Parathyroid adenoma (tissue), 2 donors: Measurements from ENCODE around the gene TTC9B.
"Not testable (repeated sequence)": the region's sequence is repeated elsewhere in the genome, so short reads cannot be mapped to it uniquely, and the experiment has no call there.

ENCODE experiments used
- H2AFZ ChIP-seq: fragments of 300-600 bp; sonication (generic); one replicate; pipeline ENCODE4 v1.7.0; 2017; ENCODE audit warnings: antibody characterized with exemption, mild to moderate bottlenecking
- H3K27ac ChIP-seq: fragments of 300-600 bp; sonication (generic); one replicate; pipeline ENCODE4 v1.7.0; 2017
- H3K27me3 ChIP-seq: fragments of 300-600 bp; sonication (generic); one replicate; pipeline ENCODE4 v1.7.0; 2017; ENCODE audit warnings: low read length; ENCODE audit not compliant: control insufficient read depth, insufficient read depth
- H3K36me3 ChIP-seq: fragments of 300-600 bp; sonication (generic); one replicate; pipeline ENCODE4 v1.7.0; 2017; ENCODE audit warnings: low read length; ENCODE audit not compliant: control insufficient read depth, insufficient read depth
- H3K4me1 ChIP-seq: fragments of 300-600 bp; sonication (generic); one replicate; pipeline ENCODE4 v1.7.0; 2017; ENCODE audit warnings: control low read depth
- H3K4me2 ChIP-seq: fragments of 300-600 bp; sonication (generic); one replicate; pipeline ENCODE4 v1.7.0; 2017; ENCODE audit warnings: low read length
- H3K4me3 ChIP-seq: fragments of 300-600 bp; sonication (generic); one replicate; pipeline ENCODE4 v1.7.0; 2017; ENCODE audit warnings: low read depth, low read length
- H3K79me2 ChIP-seq: fragments of 300-600 bp; sonication (generic); one replicate; pipeline ENCODE4 v1.7.0; 2017; ENCODE audit warnings: control low read depth
- H3K9ac ChIP-seq: fragments of 300-600 bp; sonication (generic); one replicate; pipeline ENCODE4 v1.7.0; 2017; ENCODE audit warnings: mild to moderate bottlenecking
- H3K9me3 ChIP-seq: fragments of 300-600 bp; sonication (generic); one replicate; pipeline ENCODE4 v1.7.0; 2017; ENCODE audit warnings: low read length; ENCODE audit not compliant: control insufficient read depth
- TF ChIP-seq, protein P1 (sequence below): fragments of 300-600 bp; sonication (generic); IDR thresholded peaks from one replicate; pipeline ENCODE4 v1.7.0; 2017; ENCODE audit warnings: antibody characterized with exemption, mild to moderate bottlenecking
- donor health status: primary hyperparathyroidism.

TTC9B gene

DNA sequence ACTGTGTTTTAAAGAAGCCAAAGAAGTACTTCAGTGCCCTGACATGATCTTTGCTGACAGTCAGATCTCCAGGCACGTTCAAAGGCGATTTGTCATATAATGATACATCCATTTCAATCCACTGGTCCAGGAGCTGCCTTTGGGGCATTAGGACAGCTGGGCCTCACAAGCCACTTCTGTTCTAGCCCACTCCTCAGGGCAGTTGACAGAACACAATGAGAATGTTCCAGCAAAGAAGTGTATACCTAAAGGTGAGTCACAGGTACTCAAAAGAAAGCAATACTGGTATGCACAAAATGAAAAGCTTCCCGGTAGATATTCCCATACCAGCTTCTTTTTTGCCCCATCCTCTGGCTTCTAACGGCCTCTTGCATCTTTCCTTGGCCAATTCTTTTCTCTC is 39.4 kb downstream of the TTC9B start:
- Histone ChIP-seq H3K36me3 (no peaks in the 10 kb centered on the region), H3K27ac (no peak overlapping the region)
- TF ChIP-seq, protein P1, sequence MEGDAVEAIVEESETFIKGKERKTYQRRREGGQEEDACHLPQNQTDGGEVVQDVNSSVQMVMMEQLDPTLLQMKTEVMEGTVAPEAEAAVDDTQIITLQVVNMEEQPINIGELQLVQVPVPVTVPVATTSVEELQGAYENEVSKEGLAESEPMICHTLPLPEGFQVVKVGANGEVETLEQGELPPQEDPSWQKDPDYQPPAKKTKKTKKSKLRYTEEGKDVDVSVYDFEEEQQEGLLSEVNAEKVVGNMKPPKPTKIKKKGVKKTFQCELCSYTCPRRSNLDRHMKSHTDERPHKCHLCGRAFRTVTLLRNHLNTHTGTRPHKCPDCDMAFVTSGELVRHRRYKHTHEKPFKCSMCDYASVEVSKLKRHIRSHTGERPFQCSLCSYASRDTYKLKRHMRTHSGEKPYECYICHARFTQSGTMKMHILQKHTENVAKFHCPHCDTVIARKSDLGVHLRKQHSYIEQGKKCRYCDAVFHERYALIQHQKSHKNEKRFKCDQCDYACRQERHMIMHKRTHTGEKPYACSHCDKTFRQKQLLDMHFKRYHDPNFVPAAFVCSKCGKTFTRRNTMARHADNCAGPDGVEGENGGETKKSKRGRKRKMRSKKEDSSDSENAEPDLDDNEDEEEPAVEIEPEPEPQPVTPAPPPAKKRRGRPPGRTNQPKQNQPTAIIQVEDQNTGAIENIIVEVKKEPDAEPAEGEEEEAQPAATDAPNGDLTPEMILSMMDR = no peak

DNA sequence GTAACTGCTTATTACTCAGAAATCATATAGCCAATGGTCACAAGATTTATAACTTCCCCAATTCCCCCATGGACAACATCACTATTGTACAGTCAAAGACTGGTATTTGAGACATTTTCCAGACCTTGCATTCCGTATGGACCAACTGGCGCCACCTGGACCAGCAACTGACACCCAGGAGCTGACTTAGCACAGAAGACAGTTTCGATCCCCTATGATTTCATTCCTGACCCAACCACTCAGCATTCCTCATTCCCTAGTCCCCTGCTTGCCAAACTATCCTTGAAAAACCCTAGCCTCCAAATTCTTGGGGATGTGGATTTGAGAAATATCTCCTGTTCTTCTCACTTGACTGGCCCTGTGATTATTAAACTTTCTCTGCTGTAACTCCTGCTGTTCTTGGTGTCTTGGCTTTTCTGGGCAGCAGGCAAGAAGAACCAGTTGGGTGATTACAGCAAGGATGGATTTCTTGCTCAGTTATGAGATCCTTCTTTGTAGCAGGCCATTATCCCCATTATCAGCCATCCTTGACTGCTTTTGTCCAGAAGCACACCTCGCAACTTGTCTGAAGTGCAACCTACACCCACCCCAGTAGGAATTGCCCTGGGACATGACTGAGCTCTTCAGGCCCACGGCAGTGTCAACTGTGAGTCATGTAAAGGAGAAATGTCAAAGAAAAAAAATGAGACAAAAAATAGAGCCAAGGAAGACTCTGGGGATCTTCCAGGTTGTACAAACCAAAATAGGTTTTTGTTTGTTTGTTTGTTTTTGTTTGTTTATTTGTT is 40.7 kb downstream of the TTC9B start:
- Histone ChIP-seq H3K27me3 (no peaks in the 10 kb centered on the region), H3K9me3 (no peaks in the 10 kb centered on the region), H2AFZ (no peak overlapping the region), H3K4me3 (no peak overlapping the region), H3K4me1 (no peaks in the 10 kb centered on the region), H3K4me2 (no peak overlapping the region), H3K36me3 (no peaks in the 10 kb centered on the region), H3K9ac (no peak overlapping the region), H3K79me2 (no peaks in the 10 kb centered on the region), H3K27ac (no peak overlapping the region)
- TF ChIP-seq, protein P1 = no peak

More for the DNA sequence above, 39.4 kb downstream of the TTC9B start:
- Histone ChIP-seq H3K9me3 (no peaks in the 10 kb centered on the region), H3K79me2 (no peaks in the 10 kb centered on the region), H3K9ac (no peak overlapping the region), H3K4me1 (no peaks in the 10 kb centered on the region), H2AFZ (no peak overlapping the region), H3K4me3 (no peak overlapping the region), H3K4me2 (no peak overlapping the region), H3K27me3 (no peaks in the 10 kb centered on the region)

DNA sequence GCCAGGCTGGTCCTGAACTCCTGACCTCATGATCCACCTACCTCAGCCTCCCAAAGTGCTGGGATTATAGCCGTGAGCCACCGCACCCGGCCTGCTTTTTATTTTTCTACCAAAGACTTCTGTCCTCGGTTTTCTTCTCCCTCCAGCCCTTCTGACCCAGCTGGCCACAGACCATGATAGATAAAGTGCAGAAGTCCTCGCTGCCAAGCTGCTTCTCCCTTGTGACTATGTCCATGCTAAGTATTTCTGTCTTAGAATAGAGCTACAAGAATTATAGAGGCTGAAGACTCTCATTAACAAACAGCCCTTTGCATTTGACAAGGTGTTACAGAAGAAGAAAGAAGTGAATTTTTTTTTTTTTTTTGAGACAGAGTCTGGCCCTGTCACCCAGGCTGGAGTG is 42.4 kb downstream of the TTC9B start:
- Histone ChIP-seq H3K4me3 (no peak overlapping the region), H3K4me2 (no peak overlapping the region), H3K27ac (no peak overlapping the region), H3K36me3 (no peaks in the 10 kb centered on the region), H2AFZ (no peak overlapping the region), H3K79me2 (no peaks in the 10 kb centered on the region), H3K9me3 (no peaks in the 10 kb centered on the region), H3K27me3 (no peaks in the 10 kb centered on the region), H3K9ac (no peak overlapping the region), H3K4me1 (no peaks in the 10 kb centered on the region)
- TF ChIP-seq, protein P1 = no peak

DNA sequence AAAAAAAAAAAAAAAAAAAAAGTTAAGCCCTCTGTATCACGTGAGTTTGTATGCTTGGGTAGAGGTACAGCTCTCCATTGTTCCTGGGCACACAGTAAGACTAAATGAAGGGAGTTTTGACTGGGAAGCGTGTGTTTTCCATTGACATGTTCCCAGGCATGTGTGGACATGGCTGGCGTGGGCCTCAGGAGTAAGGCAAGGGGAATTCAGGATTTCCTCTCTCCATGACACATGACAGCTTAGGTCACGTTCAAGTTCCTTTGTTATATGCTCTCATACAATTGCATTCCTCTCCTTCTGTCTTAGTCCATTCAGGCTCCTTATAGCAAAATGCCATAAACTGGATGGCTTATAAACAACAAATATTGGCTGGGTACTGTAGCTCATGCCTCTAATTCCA is 44.1 kb downstream of the TTC9B start:
- no peaks in the 10 kb centered on the region for H3K9me3 ChIP-seq
- no peak overlapping the region for H3K9ac ChIP-seq
- no peaks in the 10 kb centered on the region for H3K4me1 ChIP-seq
- no peaks in the 10 kb centered on the region for H3K79me2 ChIP-seq
- H3K4me2 ChIP-seq = no peak overlapping the region
- no peak overlapping the region for H2AFZ ChIP-seq
- TF ChIP-seq, protein P1 = no peak
- H3K4me3 ChIP-seq = no peak overlapping the region
- no peak overlapping the region for H3K27ac ChIP-seq
- no peaks in the 10 kb centered on the region for H3K36me3 ChIP-seq
- H3K27me3 ChIP-seq = no peaks in the 10 kb centered on the region

DNA sequence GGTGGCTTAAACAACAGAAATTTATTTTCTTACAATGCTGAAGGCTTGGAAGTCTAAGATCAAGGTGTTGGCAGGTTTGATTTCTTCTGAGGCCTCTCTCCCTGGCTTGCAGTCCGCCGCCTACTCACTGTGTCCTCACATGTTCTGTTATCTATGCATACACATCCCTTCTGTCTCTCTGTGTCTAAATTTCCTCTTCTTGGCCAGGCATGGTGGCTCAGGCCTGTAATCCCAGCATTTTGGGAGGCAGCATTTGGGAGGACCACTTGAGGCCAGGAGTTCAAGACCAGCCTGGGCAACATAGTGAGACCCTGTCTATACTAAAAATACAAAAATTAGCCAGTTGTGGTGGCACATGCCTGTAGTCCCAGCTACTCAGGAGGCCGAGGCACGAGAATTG is 46.9 kb downstream of the TTC9B start:
- not testable (repeated sequence) for H3K27me3 ChIP-seq

DNA sequence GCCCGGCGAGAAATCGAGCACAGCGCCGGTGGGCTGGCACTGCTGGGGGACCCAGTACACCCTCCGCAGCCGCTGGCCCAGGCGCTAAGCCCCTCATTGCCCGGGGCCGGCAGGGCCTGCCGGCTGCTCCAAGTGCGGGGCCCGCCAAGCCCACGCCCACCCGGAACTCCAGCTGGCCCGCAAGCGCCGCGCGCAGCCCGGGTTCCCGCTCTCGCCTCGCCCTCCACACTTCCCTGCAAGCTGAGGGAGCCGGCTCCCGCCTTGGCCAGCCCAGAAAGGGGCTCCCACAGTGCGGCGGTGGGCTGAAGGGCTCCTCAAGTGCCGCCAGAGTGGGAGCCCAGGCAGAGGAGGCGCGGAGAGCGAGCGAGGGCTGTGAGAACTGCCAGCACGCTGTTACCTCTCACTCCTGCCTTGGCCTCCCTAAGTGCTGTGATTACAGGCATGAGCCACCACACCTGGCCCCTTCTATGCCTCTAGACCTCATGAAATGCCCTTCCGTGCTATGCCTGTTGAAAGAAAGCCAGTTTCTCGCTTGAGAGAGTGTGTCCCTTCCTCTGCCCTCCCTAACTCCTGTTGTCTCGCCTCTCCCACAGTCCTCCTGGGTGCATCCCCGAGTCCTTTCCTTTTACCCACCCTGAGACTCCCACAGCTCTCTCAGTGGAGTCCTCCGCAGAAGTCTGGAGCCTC is 47.7 kb downstream of the TTC9B start:
- not testable (repeated sequence) for H3K27me3 ChIP-seq, H3K4me3 ChIP-seq, H3K9ac ChIP-seq, H3K4me1 ChIP-seq, H2AFZ ChIP-seq, H3K36me3 ChIP-seq, H3K9me3 ChIP-seq, H3K4me2 ChIP-seq, H3K79me2 ChIP-seq, H3K27ac ChIP-seq

More for the DNA sequence above, 46.9 kb downstream of the TTC9B start:
- H2AFZ ChIP-seq, H3K4me1 ChIP-seq, H3K79me2 ChIP-seq, H3K36me3 ChIP-seq, H3K9me3 ChIP-seq, H3K9ac ChIP-seq, H3K4me2 ChIP-seq, H3K4me3 ChIP-seq, H3K27ac ChIP-seq: not testable (repeated sequence)

DNA sequence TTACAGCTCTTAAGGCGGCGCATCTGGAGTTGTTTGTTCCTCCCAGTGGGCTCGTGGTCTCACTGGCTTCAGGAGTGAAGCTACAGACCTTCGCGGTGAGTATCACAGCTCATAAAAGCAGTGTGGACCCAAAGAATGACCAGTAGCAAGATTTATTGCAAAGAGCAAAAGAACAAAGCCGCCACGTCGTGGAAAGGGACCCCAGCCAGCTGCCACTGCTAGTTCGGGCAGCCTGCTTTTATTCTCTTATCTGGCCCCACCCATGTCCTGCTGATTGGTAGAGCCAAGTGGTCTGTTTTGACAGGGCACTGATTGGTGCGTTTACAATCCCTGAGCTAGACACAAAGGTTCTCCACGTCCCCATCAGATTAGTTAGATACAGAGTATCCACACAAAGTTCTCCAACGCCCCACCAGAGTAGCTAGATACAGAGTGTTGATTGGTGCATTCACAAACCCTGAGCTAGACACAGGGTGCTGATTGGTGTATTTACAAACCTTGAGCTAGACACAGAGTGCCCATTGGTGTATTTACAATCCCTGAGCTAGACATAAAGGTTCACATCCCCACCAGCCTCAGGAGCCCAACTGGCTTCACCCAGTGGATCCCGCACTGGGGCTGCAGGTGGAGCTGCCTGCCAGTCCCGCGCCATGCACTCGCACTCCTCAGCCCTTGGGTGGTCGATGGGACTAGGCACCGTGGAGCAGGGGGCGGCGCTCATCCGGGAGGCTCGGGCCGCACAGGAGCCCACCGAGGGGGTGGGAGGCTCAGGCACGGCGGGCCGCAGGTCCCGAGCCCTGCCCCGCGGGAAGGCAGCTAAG is 48.5 kb downstream of the TTC9B start:
- H3K27ac ChIP-seq, H3K4me2 ChIP-seq, H3K9me3 ChIP-seq: not testable (repeated sequence)

More for the DNA sequence above, 48.5 kb downstream of the TTC9B start:
- not testable (repeated sequence) for H3K27me3 ChIP-seq, H3K79me2 ChIP-seq, H3K9ac ChIP-seq, H3K4me3 ChIP-seq, H3K36me3 ChIP-seq, H3K4me1 ChIP-seq, H2AFZ ChIP-seq
